Stimulated activated CD8-positive, alpha-beta memory T cell treated with anti-CD3 and anti-CD28 coated beads, Interleukin-15, amount 100 ng/mL, for 48 hours (primary cell): ENCODE measurements around the gene HSF2BP.
"Not testable (repeated sequence)": the region's sequence is repeated elsewhere in the genome, so short reads cannot be mapped to it uniquely, and the experiment has no call there.

ENCODE experiments used
- DNase-seq, 2 donors: peaks; one replicate each; pipeline ENCODE4 v3.0.0-alpha.2; 2020; ENCODE audit warnings: low read depth in 2 of 2

The HSF2BP gene

GRCh38 chr21:43687566-43688399, 28.5 kb upstream of the HSF2BP start:
- no peak for DNase-seq

- no peak for DNase-seq
These were observed 27.7 kb upstream of the HSF2BP start for GRCh38 chr21:43686811-43687565.

GRCh38 chr21:43684424-43684823, 25.1 kb upstream of the HSF2BP start:
- DNase-seq: no peak

- DNase-seq: no peak
These were observed 22.4 kb upstream of the HSF2BP start for GRCh38 chr21:43681650-43682049.

- not testable (repeated sequence) for DNase-seq
These were observed 21.1 kb upstream of the HSF2BP start for GRCh38 chr21:43680421-43680820.

GRCh38 chr21:43679951-43680350, 20.7 kb upstream of the HSF2BP start:
- DNase-seq: no peak

GRCh38 chr21:43676391-43676790, 17.1 kb upstream of the HSF2BP start:
- no peak for DNase-seq

GRCh38 chr21:43675871-43676270, 16.6 kb upstream of the HSF2BP start:
- no peak for DNase-seq

GRCh38 chr21:43669828-43670605, 10.7 kb upstream of the HSF2BP start:
- DNase-seq: no peak

GRCh38 chr21:43667191-43667904, 8.1 kb upstream of the HSF2BP start:
- no peak for DNase-seq

GRCh38 chr21:43665879-43666278, 6.6 kb upstream of the HSF2BP start:
- no peak for DNase-seq

GRCh38 chr21:43664358-43664757, 5.1 kb upstream of the HSF2BP start:
- DNase-seq: no peak

- DNase-seq: no peak
These were observed 3.7 kb upstream of the HSF2BP start for GRCh38 chr21:43663033-43663432.

- no peak for DNase-seq
These were observed 3.0 kb upstream of the HSF2BP start for GRCh38 chr21:43662286-43662685.

- DNase-seq: no peak
These were observed 536 bp downstream of the HSF2BP start for GRCh38 chr21:43658769-43659135.

GRCh38 chr21:43658088-43658741, 1.1 kb downstream of the HSF2BP start:
- no peak for DNase-seq

- no peak for DNase-seq
These were observed 1.8 kb downstream of the HSF2BP start for GRCh38 chr21:43657355-43658087.

- DNase-seq: no peak
These were observed 4.3 kb downstream of the HSF2BP start for GRCh38 chr21:43654806-43655489.

- DNase-seq: no peak
These were observed 5.7 kb downstream of the HSF2BP start for GRCh38 chr21:43653626-43654025.

- no peak for DNase-seq
These were observed 6.7 kb downstream of the HSF2BP start for GRCh38 chr21:43652616-43653015.
